GM13977 (cell line): ENCODE measurements around the gene SOS2.

Experiments used
- DNase-seq: peaks from one replicate; pipeline ENCODE4 v3.0.0; 2012; ENCODE audit warnings: low spot score
- CTCF ChIP-seq: IDR thresholded peaks from 2 replicates; pipeline ENCODE4 v1.5.1; 2012; ENCODE audit warnings: mild to moderate bottlenecking, control low read depth; ENCODE audit not compliant: insufficient read depth; ENCODE audit errors: extremely low read depth, missing control alignments
- in situ Hi-C: fragments of 300-500 bp; cut with MboI; formaldehyde crosslinking; loops from one replicate; pipeline ENCODE4 v1.12.0; 2022; ENCODE audit warnings: low sequenced_read_pairs, low pct_unique_long_range_greater_than_20kb, mixed read lengths, inconsistent platforms; ENCODE audit not compliant: unreplicated experiment

Gene SOS2

GRCh38 chr14:50231475-50232275 lies at the start of gene SOS2:
Gene SOS2 (minus strand): TSS chr14:50231578. CDS start chr14:50231283, 295 bp downstream.
- peak; percentile 90 for DNase-seq
- no peak for TF ChIP-seq CTCF
- in situ Hi-C loops = no loop called here

- in situ Hi-C loops = no loop called here
- DNase-seq = no peak
- TF ChIP-seq CTCF = no peak
Observed at GRCh38 chr14:50272498-50272897, 41.1 kb upstream of the SOS2 start.

- DNase-seq = no peak
- TF ChIP-seq CTCF = no peak
- in situ Hi-C loops = no loop called here
Observed at GRCh38 chr14:50270932-50271331, 39.6 kb upstream of the SOS2 start.

GRCh38 chr14:50265029-50265428 lies 33.7 kb upstream of the SOS2 start:
- in situ Hi-C loops = no loop called here
- DNase-seq = no peak
- TF ChIP-seq CTCF = no peak

GRCh38 chr14:50263321-50263720 lies 31.9 kb upstream of the SOS2 start:
- TF ChIP-seq CTCF = no peak
- no peak for DNase-seq
- in situ Hi-C loops = no loop called here

- DNase-seq = no peak
- in situ Hi-C loops = no loop called here
- no peak for TF ChIP-seq CTCF
Observed at GRCh38 chr14:50262865-50263264, 31.5 kb upstream of the SOS2 start.
